Adrenal gland (tissue), 12 donors: ENCODE data around the gene EXTL1. TPM values are rescaled to one million over a fixed set of nuclear protein-coding genes. Genes with fewer than 3 reads are reported as not detected.

Experiments
- DNase-seq, 7 donors: peaks; one replicate each; pipeline ENCODE4 v3.0.0-alpha.2; 2019 to 2020
- H3K27ac ChIP-seq, 5 donors: fragments of 200-600 bp; sonication (generic) in 4 of 5; 1 replicate in 3 of 5; 2 replicates in 2 of 5; pipeline versions ENCODE4 v1.5.1 to v1.8.0; 2016 to 2020; ENCODE audit warnings: mild to moderate bottlenecking in 1 of 5
- H3K27me3 ChIP-seq: fragments of 200-600 bp; 2 replicates; pipeline ENCODE4 v1.8.0; 2021
- H3K36me3 ChIP-seq, 2 donors: fragments of 200-600 bp; replicated peaks in 1 of 2; 1 replicate in 1 of 2; 2 replicates in 1 of 2; pipeline versions ENCODE4 v1.5.1 to v1.8.0; 2018 to 2022
- H3K4me1 ChIP-seq, 2 donors: fragments of 200-600 bp; replicated peaks in 1 of 2; 1 replicate in 1 of 2; 2 replicates in 1 of 2; pipeline versions ENCODE4 v1.5.1 to v1.8.0; 2018 to 2021
- H3K4me3 ChIP-seq, 4 donors: fragments of 200-600 bp; sonication (generic) in 3 of 4; one replicate each; pipeline ENCODE4 v1.5.1; 2016 to 2018
- H3K9me3 ChIP-seq, 3 donors: fragments of 200-600 bp; sonication (generic) in 1 of 3; replicated peaks in 1 of 3; 1 replicate in 2 of 3; 2 replicates in 1 of 3; pipeline versions ENCODE4 v1.5.1 to v1.8.0; 2016 to 2021
- POLR2A ChIP-seq, 2 donors: fragments of 450-650 bp; IDR thresholded peaks; one replicate each; pipeline ENCODE4 v1.6.1; 2017; ENCODE audit warnings: antibody characterized with exemption in 2 of 2, mild to moderate bottlenecking in 2 of 2, moderate library complexity in 1 of 2
- WGBS, 4 donors: extraction: QIAGEN DNeasy Blood & Tissue Kit in 2 of 4; methylation state at CpG; one replicate each; pipeline versions ENCODE4 v1.1.5 to v1.1.7; 2013 to 2017; 5-methylcytosine and 5-hydroxymethylcytosine counted together
- intact Hi-C, 2 donors: fragments of 100-400 bp; cut with DNase I; formaldehyde crosslinking; loops; one replicate each; pipeline versions ENCODE4 v1.14.1 to v1.15.0; 2022 to 2023
- polyA plus RNA-seq, 3 donors: library from polyadenylated mRNA; stranded (reverse); fragments of 200-250 nt in 2 of 3; fragments of 350-450 nt in 1 of 3; fragmentation: Illumina TruSeq in 1 of 3; extraction: RNeasy Lipid Tissue Mini Kit (QIAGEN cat#74804) in 1 of 3; gene quantifications; one replicate each; pipeline ENCODE4 v1.2.3, GENCODE V29; 2013 to 2014
- total RNA-seq, 9 donors: library from RNA; depleted of rRNA in 4 of 9; stranded (reverse); fragments of >200 nt in 4 of 9; fragments of 120-200 nt in 1 of 9; fragmentation: NEBNext Ultra II Directional in 1 of 9; extraction: Animal tissue kit (Norgen Biotek cat#: 25700) in 1 of 9; gene quantifications; one replicate each; pipeline versions ENCODE4 v1.1.0 to v1.2.4, GENCODE V29; 2013 to 2023
- TF ChIP-seq, protein P1 (sequence below), 6 experiments: fragments of 450-650 bp in 4 of 6; fragments of 200-600 bp in 2 of 6; sonication (generic) in 1 of 6; IDR thresholded peaks; 1 replicate in 5 of 6; 2 replicates in 1 of 6; pipeline versions ENCODE4 v1.5.1 to v1.8.0; 2016 to 2021; ENCODE audit warnings: antibody characterized with exemption in 6 of 6, mild to moderate bottlenecking in 2 of 6, moderate library complexity in 1 of 6
- donor health status: healthy with polysubstance abuse.
- donor health status: Bipolar disorder and iron deficiency.
- donor health status: DM: yes; HTN: yes; CAD: no.
- donor health status: DM: no; HTN: no; CAD: no.
- donor health status: DM: no; HTN: no; CAD: no.
- donor health status: DM: yes; HTN: yes; CAD: no.

The EXTL1 gene
- total and polyA plus RNA-seq, 12 donors: 0.31 to 6.5 (median 1.9) TPM

DNA sequence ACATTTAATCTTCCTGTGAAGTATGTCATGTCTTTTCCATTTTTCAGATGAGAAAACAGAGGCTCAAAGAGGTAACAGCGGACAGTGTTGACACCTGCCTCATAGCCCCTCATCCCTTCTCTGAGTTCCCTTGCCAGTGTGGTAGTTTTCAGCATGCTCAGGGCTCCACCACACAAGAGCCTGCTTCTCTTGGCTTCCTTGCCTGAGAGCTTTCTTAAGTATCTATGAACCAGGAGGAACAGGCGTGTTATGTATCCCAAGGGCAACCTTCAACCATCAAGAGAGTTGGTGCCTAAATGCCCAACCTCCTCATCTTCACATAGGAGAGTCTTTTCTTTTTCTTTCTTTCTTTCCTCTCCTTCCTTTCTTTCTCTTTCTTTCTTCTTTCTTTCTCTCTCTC, 17.8 kb upstream of the EXTL1 start:
- no peak for DNase-seq
- no peaks in the 10 kb centered on the region for H3K9me3 ChIP-seq
- H3K27ac ChIP-seq: no peak overlapping the region
- no peaks in the 10 kb centered on the region for H3K36me3 ChIP-seq
- TF ChIP-seq, protein P1, sequence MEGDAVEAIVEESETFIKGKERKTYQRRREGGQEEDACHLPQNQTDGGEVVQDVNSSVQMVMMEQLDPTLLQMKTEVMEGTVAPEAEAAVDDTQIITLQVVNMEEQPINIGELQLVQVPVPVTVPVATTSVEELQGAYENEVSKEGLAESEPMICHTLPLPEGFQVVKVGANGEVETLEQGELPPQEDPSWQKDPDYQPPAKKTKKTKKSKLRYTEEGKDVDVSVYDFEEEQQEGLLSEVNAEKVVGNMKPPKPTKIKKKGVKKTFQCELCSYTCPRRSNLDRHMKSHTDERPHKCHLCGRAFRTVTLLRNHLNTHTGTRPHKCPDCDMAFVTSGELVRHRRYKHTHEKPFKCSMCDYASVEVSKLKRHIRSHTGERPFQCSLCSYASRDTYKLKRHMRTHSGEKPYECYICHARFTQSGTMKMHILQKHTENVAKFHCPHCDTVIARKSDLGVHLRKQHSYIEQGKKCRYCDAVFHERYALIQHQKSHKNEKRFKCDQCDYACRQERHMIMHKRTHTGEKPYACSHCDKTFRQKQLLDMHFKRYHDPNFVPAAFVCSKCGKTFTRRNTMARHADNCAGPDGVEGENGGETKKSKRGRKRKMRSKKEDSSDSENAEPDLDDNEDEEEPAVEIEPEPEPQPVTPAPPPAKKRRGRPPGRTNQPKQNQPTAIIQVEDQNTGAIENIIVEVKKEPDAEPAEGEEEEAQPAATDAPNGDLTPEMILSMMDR (IDR thresholded peaks at IDR 0.05): no peak
- no peak for TF ChIP-seq POLR2A (IDR thresholded peaks at IDR 0.05)
- H3K4me3 ChIP-seq: no peak overlapping the region
- WGBS, 4 donors: 73 to 86% (median 79%) methylated on average over 2 of the region's 2 CpGs
- peaks cover 0 to under 1% of the 10 kb centered on the region in 2 donors for H3K4me1 ChIP-seq
- H3K27me3 ChIP-seq: no peaks in the 10 kb centered on the region
- intact Hi-C loops: no loop called here

DNA sequence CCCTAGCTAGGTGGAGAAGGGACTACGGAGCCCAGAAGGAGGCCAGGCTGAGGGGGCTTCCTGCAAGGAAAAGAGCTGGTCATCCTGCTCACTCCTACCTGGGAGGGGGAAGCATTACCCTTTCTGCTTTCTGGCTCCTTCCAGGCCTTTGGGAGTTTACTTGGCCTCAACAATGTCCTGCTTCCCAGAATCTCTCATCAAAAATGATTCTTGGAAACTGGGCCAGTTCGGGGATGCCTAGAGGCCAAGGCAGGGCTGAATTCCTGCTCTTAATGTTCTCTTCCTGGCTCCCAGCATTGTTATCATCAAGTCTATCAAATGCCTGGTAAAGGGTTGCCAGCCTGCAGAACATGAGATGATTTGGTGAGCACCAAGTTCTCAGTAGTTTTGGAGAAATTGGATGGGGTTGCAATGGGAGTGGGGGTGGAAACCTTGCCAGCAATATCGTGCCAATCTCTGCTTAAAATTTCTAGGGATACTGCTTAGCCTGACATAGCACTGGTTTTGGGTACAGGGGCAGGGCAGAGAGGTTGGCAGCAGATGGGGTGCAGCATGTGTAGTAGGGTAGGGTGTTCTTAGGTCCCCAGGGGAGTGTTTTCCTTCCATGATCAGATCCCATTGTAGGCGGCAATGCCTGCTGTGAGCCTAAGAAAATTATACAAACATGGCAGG, 16.0 kb upstream of the EXTL1 start:
- intact Hi-C loops: no loop called here
- Histone ChIP-seq H3K27me3 (no peaks in the 10 kb centered on the region), H3K4me3 (no peak overlapping the region), H3K9me3 (no peaks in the 10 kb centered on the region), H3K27ac (peak overlapping the region in 1 of 5 donors; percentile 57), H3K4me1 (no peaks in the 10 kb centered on the region), H3K36me3 (no peaks in the 10 kb centered on the region)
- 63 to 72% (median 72%) methylated on average over 3 to 4 of the region's 4 CpGs for WGBS, 4 donors
- TF ChIP-seq POLR2A (IDR thresholded peaks at IDR 0.05): no peak
- TF ChIP-seq, protein P1 (IDR thresholded peaks at IDR 0.05): no peak
- DNase-seq: no peak

DNA sequence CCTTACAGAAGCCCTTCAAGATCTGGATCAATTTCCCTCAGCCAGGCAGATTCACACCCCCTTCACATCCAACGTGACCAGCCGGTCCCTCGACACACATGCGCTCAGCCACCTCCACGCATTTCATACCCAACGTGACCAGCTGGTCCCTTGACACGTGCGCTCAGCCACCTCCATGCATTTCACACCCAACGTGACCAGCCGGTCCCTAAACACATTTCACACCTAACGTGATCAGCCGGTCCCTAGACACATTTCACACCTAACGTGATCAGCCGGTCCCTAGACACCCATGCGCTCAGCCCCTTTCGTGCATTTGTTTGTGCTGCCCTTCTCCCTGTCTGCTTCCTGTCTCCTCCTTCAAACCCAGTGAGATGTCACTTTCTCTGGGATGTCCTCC, 14.9 kb upstream of the EXTL1 start:
- Histone ChIP-seq H3K4me1 (no peaks in the 10 kb centered on the region), H3K27me3 (no peaks in the 10 kb centered on the region), H3K9me3 (no peaks in the 10 kb centered on the region), H3K27ac (no peak overlapping the region), H3K4me3 (no peak overlapping the region), H3K36me3 (no peaks in the 10 kb centered on the region)
- TF ChIP-seq, protein P1 (IDR thresholded peaks at IDR 0.05): no peak
- no peak for TF ChIP-seq POLR2A (IDR thresholded peaks at IDR 0.05)
- WGBS, 4 donors: 86 to 92% (median 89%) methylated on average over 16 of the region's 16 CpGs
- intact Hi-C loops: no loop called here
- no peak for DNase-seq

DNA sequence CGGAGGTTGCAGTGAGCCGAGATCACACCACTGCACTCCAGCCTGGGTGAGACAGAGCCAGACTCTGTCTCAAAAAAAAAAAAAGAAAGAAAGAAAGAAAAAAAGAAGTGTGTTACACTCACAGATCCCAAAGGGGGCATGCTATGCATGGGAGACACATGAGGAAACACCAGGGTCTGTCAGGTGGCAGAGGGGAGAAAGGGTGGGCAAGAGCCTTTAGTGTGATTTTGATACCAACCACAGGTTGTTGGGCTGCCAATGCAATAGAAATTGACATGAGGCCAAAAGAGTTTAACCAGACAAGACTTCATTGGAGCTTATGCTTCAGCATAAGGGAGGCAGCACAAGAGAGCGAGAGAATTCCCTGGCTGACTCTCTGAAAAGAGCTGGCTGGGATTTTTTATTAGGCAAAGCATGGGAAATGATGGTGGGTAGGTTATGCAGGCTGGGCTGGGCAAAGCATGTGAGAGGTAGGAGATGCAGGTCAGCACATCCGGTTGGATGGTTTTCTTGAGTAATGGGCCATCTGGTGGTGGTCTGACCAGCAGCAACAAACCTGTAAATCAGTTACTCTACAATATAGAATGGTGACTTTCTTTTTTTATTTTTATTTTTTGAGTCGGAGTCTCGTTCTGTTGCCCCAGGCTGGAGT, 11.7 kb upstream of the EXTL1 start:
- DNase-seq: no peak
- H3K27ac ChIP-seq: no peak overlapping the region
- H3K27me3 ChIP-seq: no peaks in the 10 kb centered on the region
- H3K4me3 ChIP-seq: no peak overlapping the region
- intact Hi-C loops: no loop called here
- H3K9me3 ChIP-seq: no peaks in the 10 kb centered on the region
- 68 to 74% (median 71%) methylated on average over 6 of the region's 6 CpGs for WGBS, 4 donors
- H3K36me3 ChIP-seq: no peaks in the 10 kb centered on the region
- peaks cover 0 to 9% of the 10 kb centered on the region in 2 donors for H3K4me1 ChIP-seq
- no peak for TF ChIP-seq POLR2A (IDR thresholded peaks at IDR 0.05)
- TF ChIP-seq, protein P1 (IDR thresholded peaks at IDR 0.05): no peak
